ENCODE results near the gene ADAMTS7. TPM values are rescaled to one million over a fixed set of nuclear protein-coding genes. Genes with fewer than 3 reads are reported as not detected.

Gene ADAMTS7
- total and polyA plus RNA-seq, 2 of the 13 experiments (the other 11 are each of a cell fraction or from before 2014, with no cell fraction given) = 0.09 to 0.12 TPM

DNA sequence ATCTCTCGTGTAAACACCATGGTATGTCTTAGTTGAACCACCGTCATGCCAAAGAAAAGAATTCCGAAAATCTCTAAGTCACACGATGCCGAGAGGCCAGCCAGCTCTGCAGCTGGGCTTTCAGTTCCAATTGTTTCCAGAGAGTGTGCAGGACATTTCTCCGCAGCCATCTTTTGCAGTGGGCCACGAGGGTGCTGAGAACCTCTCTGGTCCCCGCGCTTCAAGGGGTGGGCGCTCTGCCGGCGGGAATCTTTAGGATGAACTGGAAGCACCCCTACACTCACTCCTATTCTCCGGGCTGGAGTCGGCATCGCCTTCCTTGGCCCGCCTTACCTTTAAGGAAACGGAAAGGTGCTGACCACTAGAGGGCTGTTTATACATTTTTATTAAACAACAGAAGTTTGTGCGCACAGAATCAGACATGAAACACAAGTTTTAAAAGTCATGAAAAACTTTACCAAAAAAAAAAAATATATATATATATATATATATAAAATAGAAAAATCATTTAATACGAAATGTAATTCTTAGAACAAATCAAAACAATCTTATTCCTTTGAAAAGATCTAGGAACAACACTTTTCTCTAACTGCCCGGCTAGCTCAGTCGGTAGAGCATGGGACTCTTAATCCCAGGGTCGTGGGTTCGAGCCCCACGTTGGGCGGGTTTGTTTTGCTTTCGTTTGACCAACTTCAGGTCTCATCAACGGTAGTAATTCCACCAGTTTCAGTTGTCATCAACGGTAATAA, 48.9 kb upstream of the ADAMTS7 start (continued):
- TF ChIP-seq, protein P1, sequence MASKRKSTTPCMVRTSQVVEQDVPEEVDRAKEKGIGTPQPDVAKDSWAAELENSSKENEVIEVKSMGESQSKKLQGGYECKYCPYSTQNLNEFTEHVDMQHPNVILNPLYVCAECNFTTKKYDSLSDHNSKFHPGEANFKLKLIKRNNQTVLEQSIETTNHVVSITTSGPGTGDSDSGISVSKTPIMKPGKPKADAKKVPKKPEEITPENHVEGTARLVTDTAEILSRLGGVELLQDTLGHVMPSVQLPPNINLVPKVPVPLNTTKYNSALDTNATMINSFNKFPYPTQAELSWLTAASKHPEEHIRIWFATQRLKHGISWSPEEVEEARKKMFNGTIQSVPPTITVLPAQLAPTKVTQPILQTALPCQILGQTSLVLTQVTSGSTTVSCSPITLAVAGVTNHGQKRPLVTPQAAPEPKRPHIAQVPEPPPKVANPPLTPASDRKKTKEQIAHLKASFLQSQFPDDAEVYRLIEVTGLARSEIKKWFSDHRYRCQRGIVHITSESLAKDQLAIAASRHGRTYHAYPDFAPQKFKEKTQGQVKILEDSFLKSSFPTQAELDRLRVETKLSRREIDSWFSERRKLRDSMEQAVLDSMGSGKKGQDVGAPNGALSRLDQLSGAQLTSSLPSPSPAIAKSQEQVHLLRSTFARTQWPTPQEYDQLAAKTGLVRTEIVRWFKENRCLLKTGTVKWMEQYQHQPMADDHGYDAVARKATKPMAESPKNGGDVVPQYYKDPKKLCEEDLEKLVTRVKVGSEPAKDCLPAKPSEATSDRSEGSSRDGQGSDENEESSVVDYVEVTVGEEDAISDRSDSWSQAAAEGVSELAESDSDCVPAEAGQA (IDR thresholded peaks at IDR 0.05; ENCODE audit: low read depth) = no peak
- TF ChIP-seq, protein P1 (CRISPR knock-in tag; IDR thresholded peaks at IDR 0.05; ENCODE audit: borderline replicate concordance) = no peak
- 0 out of 2 replicates have a peak, but pooled peaks have one; percentile 21 for TF ChIP-seq ZNF788 (CRISPR knock-in tag; IDR thresholded peaks at IDR 0.05; ENCODE audit: borderline replicate concordance)
- TF ChIP-seq KDM5B (CRISPR knock-in tag; IDR thresholded peaks at IDR 0.05; ENCODE audit: borderline replicate concordance) = no peak
- no peak for TF ChIP-seq ZNF678 (CRISPR knock-in tag; IDR thresholded peaks at IDR 0.05)
- TF ChIP-seq ZNF512 (CRISPR knock-in tag; IDR thresholded peaks at IDR 0.05) = no peak
- TF ChIP-seq ARNTL (CRISPR knock-in tag; IDR thresholded peaks at IDR 0.05) = no peak
- TF ChIP-seq ZNF317 (CRISPR knock-in tag; IDR thresholded peaks at IDR 0.05) = no peak
- no peak for TF ChIP-seq MYNN (CRISPR knock-in tag; IDR thresholded peaks at IDR 0.05; ENCODE audit: low read depth)
- TF ChIP-seq ZFP36 (IDR thresholded peaks at IDR 0.05; ENCODE audit: borderline replicate concordance, low read depth, low read length, partially characterized antibody) = no peak
- peak; percentile 24; the same call in 1 of the 2 replicates for TF ChIP-seq RAD21 (CRISPR knock-in tag; IDR thresholded peaks at IDR 0.05)
- TF ChIP-seq NFATC3 (CRISPR knock-in tag; IDR thresholded peaks at IDR 0.05) = no peak
- TF ChIP-seq, protein P2, sequence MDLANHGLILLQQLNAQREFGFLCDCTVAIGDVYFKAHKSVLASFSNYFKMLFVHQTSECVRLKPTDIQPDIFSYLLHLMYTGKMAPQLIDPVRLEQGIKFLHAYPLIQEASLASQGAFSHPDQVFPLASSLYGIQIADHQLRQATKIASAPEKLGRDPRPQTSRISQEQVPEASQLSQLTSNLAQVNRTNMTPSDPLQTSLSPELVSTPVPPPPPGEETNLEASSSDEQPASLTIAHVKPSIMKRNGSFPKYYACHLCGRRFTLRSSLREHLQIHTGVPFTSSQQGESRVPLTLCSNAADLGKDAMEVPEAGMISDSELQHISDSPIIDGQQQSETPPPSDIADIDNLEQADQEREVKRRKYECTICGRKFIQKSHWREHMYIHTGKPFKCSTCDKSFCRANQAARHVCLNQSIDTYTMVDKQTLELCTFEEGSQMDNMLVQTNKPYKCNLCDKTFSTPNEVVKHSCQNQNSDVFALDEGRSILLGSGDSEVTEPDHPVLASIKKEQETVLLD (CRISPR knock-in tag; IDR thresholded peaks at IDR 0.05; ENCODE audit: low read depth) = no peak
- TF ChIP-seq KDM1A (CRISPR knock-in tag; IDR thresholded peaks at IDR 0.05) = no peak
- no peak for TF ChIP-seq ATAD3A (CRISPR knock-in tag; IDR thresholded peaks at IDR 0.05)
- no peak for TF ChIP-seq PBX2 (CRISPR knock-in tag; IDR thresholded peaks at IDR 0.05)
- no peak for TF ChIP-seq TCF7 (IDR thresholded peaks at IDR 0.05; ENCODE audit: low read depth)
- TF ChIP-seq ZNF501 (CRISPR knock-in tag; IDR thresholded peaks at IDR 0.05) = 0 out of 2 replicates have a peak, but pooled peaks have one; percentile 21
- no peak for TF ChIP-seq HHEX (CRISPR knock-in tag; IDR thresholded peaks at IDR 0.05)
- TF ChIP-seq, protein P3, sequence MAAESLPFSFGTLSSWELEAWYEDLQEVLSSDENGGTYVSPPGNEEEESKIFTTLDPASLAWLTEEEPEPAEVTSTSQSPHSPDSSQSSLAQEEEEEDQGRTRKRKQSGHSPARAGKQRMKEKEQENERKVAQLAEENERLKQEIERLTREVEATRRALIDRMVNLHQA (CRISPR knock-in tag; IDR thresholded peaks at IDR 0.05) = no peak
